ENCODE data around the gene TKFC.

DNA sequence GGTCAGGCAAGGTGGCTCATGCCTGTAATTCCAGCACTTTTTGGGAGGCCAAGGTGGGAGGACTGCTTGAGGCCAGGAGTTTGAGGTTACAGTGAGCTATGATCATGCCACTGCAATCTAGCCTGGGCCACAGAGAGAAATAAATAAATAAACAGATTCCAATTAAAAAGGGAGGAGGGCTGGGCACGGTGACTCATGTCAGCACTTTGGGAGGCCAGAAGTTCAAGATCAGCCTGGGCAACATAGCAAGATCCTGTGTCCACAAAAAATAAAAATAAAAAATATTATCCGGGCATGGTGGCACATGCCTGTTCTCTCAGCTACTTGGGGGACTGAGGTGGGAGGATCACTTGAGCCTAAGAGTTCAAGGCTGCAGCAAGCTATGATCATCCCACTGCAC, 21.2 kb downstream of the TKFC start:
- TF ChIP-seq, protein P1, sequence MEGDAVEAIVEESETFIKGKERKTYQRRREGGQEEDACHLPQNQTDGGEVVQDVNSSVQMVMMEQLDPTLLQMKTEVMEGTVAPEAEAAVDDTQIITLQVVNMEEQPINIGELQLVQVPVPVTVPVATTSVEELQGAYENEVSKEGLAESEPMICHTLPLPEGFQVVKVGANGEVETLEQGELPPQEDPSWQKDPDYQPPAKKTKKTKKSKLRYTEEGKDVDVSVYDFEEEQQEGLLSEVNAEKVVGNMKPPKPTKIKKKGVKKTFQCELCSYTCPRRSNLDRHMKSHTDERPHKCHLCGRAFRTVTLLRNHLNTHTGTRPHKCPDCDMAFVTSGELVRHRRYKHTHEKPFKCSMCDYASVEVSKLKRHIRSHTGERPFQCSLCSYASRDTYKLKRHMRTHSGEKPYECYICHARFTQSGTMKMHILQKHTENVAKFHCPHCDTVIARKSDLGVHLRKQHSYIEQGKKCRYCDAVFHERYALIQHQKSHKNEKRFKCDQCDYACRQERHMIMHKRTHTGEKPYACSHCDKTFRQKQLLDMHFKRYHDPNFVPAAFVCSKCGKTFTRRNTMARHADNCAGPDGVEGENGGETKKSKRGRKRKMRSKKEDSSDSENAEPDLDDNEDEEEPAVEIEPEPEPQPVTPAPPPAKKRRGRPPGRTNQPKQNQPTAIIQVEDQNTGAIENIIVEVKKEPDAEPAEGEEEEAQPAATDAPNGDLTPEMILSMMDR (IDR thresholded peaks at IDR 0.05): no peak
- no peak for TF ChIP-seq POLR2A (IDR thresholded peaks at IDR 0.05)

Measured in adrenal gland (tissue), 5 donors.